Panc1 (cell line): ENCODE measurements around the gene SBF1. TPM values are rescaled to one million over a fixed set of nuclear protein-coding genes. Genes with fewer than 3 reads are reported as not detected.

ENCODE experiments used
- ATAC-seq: fragments of 200-7000 bp; cut with Tn5 transposase; 2 replicates; pipeline ENCODE4 v1.9.1; 2020; ENCODE audit warnings: mild to moderate bottlenecking, moderate library complexity
- BruUV-seq: library from RNA; stranded (reverse); fragments of 400-500 nt; replicated peaks from 2 replicates; lab custom pipeline; 2021; lab: Mats Ljungman, UMichigan
- CTCF ChIA-PET: fragments of 300-600 bp; sonication (Branson Sonifier 250); formaldehyde crosslinking; loops from one replicate; lab custom pipeline; 2022; ENCODE audit warnings: antibody characterized with exemption; lab: Charles Lee
- POLR2A ChIA-PET: fragments of 300-600 bp; sonication (Branson Sonifier 250); formaldehyde crosslinking; loops from one replicate; lab custom pipeline; 2022; ENCODE audit warnings: antibody characterized with exemption; lab: Charles Lee
- DNase-seq: peaks from one replicate; pipeline ENCODE4 v3.0.0-alpha.2; 2010; ENCODE audit warnings: low read depth, low spot score
- H3K27ac ChIP-seq: 2 replicates; pipeline ENCODE4 v1.5.1; 2011; ENCODE audit warnings: mild to moderate bottlenecking, low read length, inconsistent platforms
- H3K27me3 ChIP-seq: fragments of 200-500 bp; sonication (Bioruptor generic); 2 replicates; pipeline ENCODE4 v1.6.0; 2014; ENCODE audit warnings: low read length, inconsistent platforms; ENCODE audit not compliant: control insufficient read depth, insufficient read depth
- H3K36me3 ChIP-seq: fragments of 200-500 bp; sonication (Bioruptor generic); 2 replicates; pipeline ENCODE4 v1.5.1; 2014; ENCODE audit warnings: inconsistent platforms, mild to moderate bottlenecking, low read length, moderate library complexity; ENCODE audit not compliant: control insufficient read depth, insufficient read depth
- H3K4me1 ChIP-seq: 2 replicates; pipeline ENCODE4 v1.5.1; 2011; ENCODE audit warnings: inconsistent platforms, mild to moderate bottlenecking, low read length, moderate library complexity; ENCODE audit not compliant: control insufficient read depth, insufficient read depth
- H3K4me3 ChIP-seq, 2 experiments: 2 replicates each; pipeline ENCODE4 v1.5.1; 2011 to 2012; ENCODE audit warnings: low read depth in 2 of 2, low read length in 2 of 2, mild to moderate bottlenecking in 2 of 2, inconsistent platforms in 1 of 2, moderate library complexity in 1 of 2
- H3K9me3 ChIP-seq: fragments of 200-500 bp; sonication (Bioruptor generic); 2 replicates; pipeline ENCODE4 v1.5.1; 2014; ENCODE audit warnings: low read depth, mild to moderate bottlenecking, inconsistent platforms, low read length, moderate library complexity; ENCODE audit not compliant: control insufficient read depth, insufficient read depth
- CTCF ChIP-seq: fragments of 450-650 bp; IDR thresholded peaks from 2 replicates; pipeline ENCODE4 v1.5.1; 2017; ENCODE audit warnings: mild to moderate bottlenecking
- POLR2AphosphoS5 ChIP-seq: IDR thresholded peaks from 2 replicates; pipeline ENCODE4 v1.6.1; 2012; ENCODE audit warnings: mild to moderate bottlenecking, low read depth, low read length, moderate library complexity
- SIN3A ChIP-seq: IDR thresholded peaks from 2 replicates; pipeline ENCODE4 v1.6.1; 2012; ENCODE audit warnings: low read depth, mild to moderate bottlenecking, low read length, moderate library complexity, borderline replicate concordance; ENCODE audit not compliant: insufficient read depth
- TCF7L2 ChIP-seq: IDR thresholded peaks from 2 replicates; pipeline ENCODE4 v1.6.1; 2011; ENCODE audit warnings: mild to moderate bottlenecking, low read depth, low read length, inconsistent platforms
- in situ Hi-C: cut with HindIII; loops from 2 replicates; pipeline ENCODE4 v1.10.0; 2016; ENCODE audit warnings: low sequenced_read_pairs, low pct_unique_long_range_greater_than_20kb
- intact Hi-C: fragments of 100-400 bp; cut with micrococcal nuclease; formaldehyde crosslinking; loops from one replicate; pipeline ENCODE4 v1.10.0; 2022; ENCODE audit not compliant: unreplicated experiment
- total RNA-seq: library from RNA; stranded (reverse); gene quantifications from one replicate; pipeline ENCODE4 v1.2.1, GENCODE V29; 2021; ENCODE audit not compliant: unreplicated experiment
- TF ChIP-seq, protein P1 (sequence below), 2 experiments: IDR thresholded peaks; 2 replicates each; pipeline ENCODE4 v1.6.1; 2011 to 2012; ENCODE audit warnings: low read depth in 2 of 2, control low read depth in 1 of 2, low read length in 1 of 2, mild to moderate bottlenecking in 1 of 2, moderate library complexity in 1 of 2; ENCODE audit not compliant: insufficient read depth in 1 of 2

The SBF1 gene
- total RNA-seq, 1 experiment from 2014 or later = 59.2 TPM

- no peaks in the 10 kb centered on the region for H3K27me3 ChIP-seq
- H3K27ac ChIP-seq = peak within 1 kb of the TSS; percentile 63; the same call in 1 of the 2 replicates
- POLR2A ChIA-PET = no interaction called here
- no peaks in the 10 kb centered on the region for H3K9me3 ChIP-seq
- H3K4me1 ChIP-seq = peaks cover 13% of the 10 kb centered on the region
- in situ Hi-C loops (no loop called here), intact Hi-C loops (no loop called here)
- no peaks in the 10 kb centered on the region for H3K36me3 ChIP-seq
- TF ChIP-seq SIN3A = no peak
- TF ChIP-seq, protein P1, sequence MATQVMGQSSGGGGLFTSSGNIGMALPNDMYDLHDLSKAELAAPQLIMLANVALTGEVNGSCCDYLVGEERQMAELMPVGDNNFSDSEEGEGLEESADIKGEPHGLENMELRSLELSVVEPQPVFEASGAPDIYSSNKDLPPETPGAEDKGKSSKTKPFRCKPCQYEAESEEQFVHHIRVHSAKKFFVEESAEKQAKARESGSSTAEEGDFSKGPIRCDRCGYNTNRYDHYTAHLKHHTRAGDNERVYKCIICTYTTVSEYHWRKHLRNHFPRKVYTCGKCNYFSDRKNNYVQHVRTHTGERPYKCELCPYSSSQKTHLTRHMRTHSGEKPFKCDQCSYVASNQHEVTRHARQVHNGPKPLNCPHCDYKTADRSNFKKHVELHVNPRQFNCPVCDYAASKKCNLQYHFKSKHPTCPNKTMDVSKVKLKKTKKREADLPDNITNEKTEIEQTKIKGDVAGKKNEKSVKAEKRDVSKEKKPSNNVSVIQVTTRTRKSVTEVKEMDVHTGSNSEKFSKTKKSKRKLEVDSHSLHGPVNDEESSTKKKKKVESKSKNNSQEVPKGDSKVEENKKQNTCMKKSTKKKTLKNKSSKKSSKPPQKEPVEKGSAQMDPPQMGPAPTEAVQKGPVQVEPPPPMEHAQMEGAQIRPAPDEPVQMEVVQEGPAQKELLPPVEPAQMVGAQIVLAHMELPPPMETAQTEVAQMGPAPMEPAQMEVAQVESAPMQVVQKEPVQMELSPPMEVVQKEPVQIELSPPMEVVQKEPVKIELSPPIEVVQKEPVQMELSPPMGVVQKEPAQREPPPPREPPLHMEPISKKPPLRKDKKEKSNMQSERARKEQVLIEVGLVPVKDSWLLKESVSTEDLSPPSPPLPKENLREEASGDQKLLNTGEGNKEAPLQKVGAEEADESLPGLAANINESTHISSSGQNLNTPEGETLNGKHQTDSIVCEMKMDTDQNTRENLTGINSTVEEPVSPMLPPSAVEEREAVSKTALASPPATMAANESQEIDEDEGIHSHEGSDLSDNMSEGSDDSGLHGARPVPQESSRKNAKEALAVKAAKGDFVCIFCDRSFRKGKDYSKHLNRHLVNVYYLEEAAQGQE (IDR thresholded peaks at IDR 0.05; ENCODE audit: insufficient read depth in 1 of 2, low read depth in 2 of 2, low read length in 1 of 2) = no peak
- peak within 1 kb of the TSS; percentile 57 to 72 for H3K4me3 ChIP-seq
- DNase-seq = no peak
- CTCF ChIA-PET = no interaction called here
- BruUV-seq = no TSS peak
- peak; percentile 69 for ATAC-seq
Measured at GRCh38 chr22:50481440-50482106, 6.7 kb upstream of the SBF1 start, which contains the start of gene ADM2. TSS of gene ADM2 (plus strand) at chr22:50481543. CDS start at chr22:50481848, 305 bp downstream.

- peak overlapping the region; percentile 57 to 72 for H3K4me3 ChIP-seq
- TF ChIP-seq, protein P1 (IDR thresholded peaks at IDR 0.05; ENCODE audit: insufficient read depth in 1 of 2, low read depth in 2 of 2, low read length in 1 of 2) = no peak
- TF ChIP-seq SIN3A (no peak), CTCF (no peak), POLR2AphosphoS5 (no peak), TCF7L2 (no peak)
- no peak for DNase-seq
- ChIA-PET CTCF (no interaction called here), POLR2A (no interaction called here)
- H3K36me3 ChIP-seq = no peaks in the 10 kb centered on the region
- in situ Hi-C loops = no loop called here
- no peaks in the 10 kb centered on the region for H3K27me3 ChIP-seq
- intact Hi-C loops = no loop called here
- H3K9me3 ChIP-seq = no peaks in the 10 kb centered on the region
- peaks cover 8% of the 10 kb centered on the region for H3K4me1 ChIP-seq
- no peak for ATAC-seq
- BruUV-seq = no TSS peak
- H3K27ac ChIP-seq = no peak overlapping the region
Measured at GRCh38 chr22:50481045-50481439, 6.2 kb upstream of the SBF1 start.
